ENCODE results near the gene NAE1. TPM values are rescaled to one million over a fixed set of nuclear protein-coding genes. Genes with fewer than 3 reads are reported as not detected.

Gene NAE1
- total and polyA plus RNA-seq, 4 donors = 40.8 to 46.2 (median 42.3) TPM

DNA sequence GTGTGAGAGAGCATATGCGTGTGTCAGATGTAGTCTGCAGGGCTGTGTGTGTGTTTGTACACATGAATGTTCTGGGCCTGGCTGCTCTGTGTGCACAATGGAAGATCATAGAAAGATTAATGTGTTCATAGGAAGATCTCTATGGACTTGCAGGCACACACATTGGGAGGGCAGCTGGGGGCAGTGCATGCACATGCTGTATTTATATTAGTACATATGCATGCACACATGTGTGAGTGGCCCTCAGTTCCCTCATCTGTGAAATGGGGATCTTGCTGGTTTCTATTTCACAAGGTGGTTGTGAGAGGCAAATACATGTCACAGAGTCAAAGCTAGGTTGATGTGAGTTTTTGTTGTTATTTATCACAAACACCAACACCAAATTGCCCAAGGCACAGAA is 15.5 kb upstream of the NAE1 start:
- intact Hi-C loops (cut with DNase I) = no loop called here

DNA sequence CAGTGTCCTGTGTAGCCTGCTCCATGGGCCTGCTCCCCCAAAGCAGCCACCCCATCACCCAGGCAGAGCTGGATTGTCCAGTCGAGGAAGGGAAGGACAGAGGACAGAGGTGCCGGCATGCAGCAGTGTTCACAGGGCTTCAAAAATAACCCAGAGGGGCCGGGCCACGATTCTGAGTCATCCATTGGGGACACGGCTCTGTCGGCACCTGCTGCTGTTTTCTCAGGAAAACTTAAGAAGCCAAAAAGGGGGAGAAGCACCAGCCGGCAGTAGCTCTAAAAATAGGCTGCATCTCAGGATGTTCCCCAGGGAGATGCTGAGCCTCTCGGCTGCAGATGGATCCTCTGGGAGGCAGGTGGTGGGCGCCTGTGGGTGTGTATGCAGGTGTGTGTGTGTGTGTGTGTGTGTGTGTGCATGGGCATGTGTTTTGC is 15.0 kb upstream of the NAE1 start:
- intact Hi-C loops (cut with DNase I) = no loop called here
- Histone ChIP-seq H3K27me3 (ENCODE audit: control insufficient read depth in 1 of 2, insufficient read depth in 2 of 2, low read length in 1 of 2) (no peaks in the 10 kb centered on the region), H3K4me3 (ENCODE audit: low read length in 2 of 2) (no peak overlapping the region), H3K9me3 (ENCODE audit: control insufficient read depth, low read length) (no peaks in the 10 kb centered on the region), H3K4me1 (ENCODE audit: control insufficient read depth in 1 of 2, insufficient read depth in 2 of 2, low read length in 2 of 2) (no peaks in the 10 kb centered on the region), H3K27ac (ENCODE audit: low read depth in 1 of 2, low read length in 2 of 2) (no peak overlapping the region), H3K36me3 (ENCODE audit: control insufficient read depth in 1 of 2, insufficient read depth in 2 of 2, low read length in 1 of 2) (no peaks in the 10 kb centered on the region)
- no peak for DNase-seq
- 16 to 23% methylated on average over 9 of the region's 9 CpGs for WGBS, 2 donors
- no peak for ATAC-seq (ENCODE audit: low FRiP score)

More for the DNA sequence above, 15.5 kb upstream of the NAE1 start:
- no peaks in the 10 kb centered on the region for H3K36me3 ChIP-seq (ENCODE audit: control insufficient read depth in 1 of 2, insufficient read depth in 2 of 2, low read length in 1 of 2)
- no peaks in the 10 kb centered on the region for H3K9me3 ChIP-seq (ENCODE audit: control insufficient read depth, low read length)
- no peak overlapping the region for H3K4me3 ChIP-seq (ENCODE audit: low read length in 2 of 2)
- no peak for ATAC-seq (ENCODE audit: low FRiP score)
- peak in 1 of 2 donors; percentile 32 for DNase-seq
- H3K27me3 ChIP-seq (ENCODE audit: control insufficient read depth in 1 of 2, insufficient read depth in 2 of 2, low read length in 1 of 2) = no peaks in the 10 kb centered on the region
- whole genome bisulfite sequencing, 2 donors = 72 to 79% methylated on average over 1 of the region's 1 CpG
- no peak overlapping the region for H3K27ac ChIP-seq (ENCODE audit: low read depth in 1 of 2, low read length in 2 of 2)
- H3K4me1 ChIP-seq (ENCODE audit: control insufficient read depth in 1 of 2, insufficient read depth in 2 of 2, low read length in 2 of 2) = no peaks in the 10 kb centered on the region

DNA sequence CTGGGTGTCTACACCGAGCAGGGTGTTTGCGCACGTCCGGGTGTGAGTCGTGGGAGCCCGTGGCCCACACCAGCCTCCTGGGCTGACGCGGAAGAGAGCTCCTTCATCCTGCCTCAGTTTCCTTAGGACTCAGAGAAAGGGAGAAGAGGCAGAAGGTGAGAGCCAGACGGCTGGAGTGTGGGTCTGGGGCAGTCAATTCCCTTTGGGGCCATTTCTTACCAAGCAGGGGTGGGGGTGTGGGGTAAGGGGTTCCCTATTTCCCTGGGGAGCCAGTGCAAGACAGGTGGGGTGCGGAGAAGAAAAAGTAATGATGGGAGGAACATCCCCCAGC is 14.3 kb upstream of the NAE1 start:
- H3K4me1 ChIP-seq (ENCODE audit: control insufficient read depth in 1 of 2, insufficient read depth in 2 of 2, low read length in 2 of 2) = no peaks in the 10 kb centered on the region
- intact Hi-C loops (cut with DNase I) = no loop called here
- WGBS, 2 donors = 14 to 15% methylated on average over 10 of the region's 10 CpGs
- DNase-seq (no peak), ATAC-seq (ENCODE audit: low FRiP score) (no peak)
- no peaks in the 10 kb centered on the region for H3K36me3 ChIP-seq (ENCODE audit: control insufficient read depth in 1 of 2, insufficient read depth in 2 of 2, low read length in 1 of 2)
- H3K4me3 ChIP-seq (ENCODE audit: low read length in 2 of 2) = peak overlapping the region in 1 of 2 donors; percentile 18
- no peak overlapping the region for H3K27ac ChIP-seq (ENCODE audit: low read depth in 1 of 2, low read length in 2 of 2)
- H3K9me3 ChIP-seq (ENCODE audit: control insufficient read depth, low read length) = no peaks in the 10 kb centered on the region
- no peaks in the 10 kb centered on the region for H3K27me3 ChIP-seq (ENCODE audit: control insufficient read depth in 1 of 2, insufficient read depth in 2 of 2, low read length in 1 of 2)

DNA sequence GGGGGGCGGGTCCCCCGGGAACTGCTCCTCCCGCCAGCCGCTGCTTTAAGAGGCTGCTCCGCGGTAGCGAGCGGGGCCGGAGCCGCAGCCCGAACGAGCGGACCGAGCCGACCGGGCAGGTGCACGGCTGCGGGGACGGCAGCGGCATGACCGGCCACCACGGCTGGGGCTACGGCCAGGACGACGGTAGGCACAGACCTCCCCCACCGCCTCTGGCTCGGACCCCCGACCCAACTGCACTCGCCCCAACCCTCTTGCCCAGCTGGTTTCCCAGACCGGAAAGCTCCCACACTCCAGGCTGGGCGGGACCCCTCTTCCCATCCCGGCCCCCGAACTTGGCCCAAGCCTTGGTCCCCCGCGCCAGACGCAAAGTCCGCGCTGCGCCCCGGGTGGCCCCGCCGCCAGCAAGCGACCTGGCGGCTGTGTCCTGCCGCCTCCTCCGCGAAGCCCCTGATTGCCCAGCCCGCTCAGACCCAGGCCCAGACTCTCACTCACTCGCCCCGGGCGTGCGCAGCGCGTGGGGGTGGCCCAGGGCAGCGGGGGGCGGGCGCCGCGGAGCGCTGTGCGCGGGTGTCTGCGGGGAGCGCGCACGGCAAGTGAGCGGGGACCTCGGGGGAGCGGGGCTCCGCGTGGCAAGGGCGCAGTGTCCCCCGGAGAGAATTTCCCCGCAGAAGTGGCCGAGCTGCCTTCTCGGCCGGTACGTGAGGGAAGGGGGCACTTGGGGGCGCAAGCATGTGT is 13.7 kb upstream of the NAE1 start, which contains the start of gene CA7:
Gene CA7 (plus strand): TSS at position 73 of the 738 bp plus-strand sequence. CDS start 74 bp downstream, at position 147.
- Histone ChIP-seq H3K9me3 (ENCODE audit: control insufficient read depth, low read length) (no peaks in the 10 kb centered on the region), H3K4me3 (ENCODE audit: low read length in 2 of 2) (peak within 1 kb of the TSS; percentile 3 to 18), H3K4me1 (ENCODE audit: control insufficient read depth in 1 of 2, insufficient read depth in 2 of 2, low read length in 2 of 2) (no peaks in the 10 kb centered on the region), H3K27me3 (ENCODE audit: control insufficient read depth in 1 of 2, insufficient read depth in 2 of 2, low read length in 1 of 2) (no peaks in the 10 kb centered on the region), H3K27ac (ENCODE audit: low read depth in 1 of 2, low read length in 2 of 2) (no peak within 1 kb of the TSS), H3K36me3 (ENCODE audit: control insufficient read depth in 1 of 2, insufficient read depth in 2 of 2, low read length in 1 of 2) (no peaks in the 10 kb centered on the region)
- DNase-seq (no peak), ATAC-seq (ENCODE audit: low FRiP score) (no peak)
- 1% methylated on average over 68 to 79 of the region's 79 CpGs for WGBS, 2 donors
- intact Hi-C loops (cut with DNase I) = no loop called here

DNA sequence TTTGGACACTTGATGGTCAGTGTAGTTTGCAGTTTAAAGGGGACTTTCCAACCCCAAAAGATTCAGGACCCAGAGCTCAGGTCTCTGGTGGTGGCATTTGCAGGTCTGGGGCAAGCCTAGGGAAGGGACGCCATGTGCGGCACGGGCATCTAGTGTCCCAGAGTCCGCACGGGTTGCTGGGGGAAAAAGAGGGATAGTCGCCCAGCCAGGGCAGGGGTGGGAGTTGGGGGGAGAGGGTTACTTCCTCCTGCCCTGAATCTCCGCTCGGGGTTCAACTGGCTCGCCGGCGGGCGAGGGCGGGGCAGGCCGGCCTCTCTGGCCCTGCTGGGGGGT is 13.2 kb upstream of the NAE1 start:
- 17 to 29% methylated on average over 14 of the region's 14 CpGs for WGBS, 2 donors
- DNase-seq (no peak), ATAC-seq (ENCODE audit: low FRiP score) (no peak)
- Histone ChIP-seq H3K4me1 (ENCODE audit: control insufficient read depth in 1 of 2, insufficient read depth in 2 of 2, low read length in 2 of 2) (no peaks in the 10 kb centered on the region), H3K9me3 (ENCODE audit: control insufficient read depth, low read length) (no peaks in the 10 kb centered on the region), H3K27me3 (ENCODE audit: control insufficient read depth in 1 of 2, insufficient read depth in 2 of 2, low read length in 1 of 2) (no peaks in the 10 kb centered on the region), H3K36me3 (ENCODE audit: control insufficient read depth in 1 of 2, insufficient read depth in 2 of 2, low read length in 1 of 2) (no peaks in the 10 kb centered on the region), H3K27ac (ENCODE audit: low read depth in 1 of 2, low read length in 2 of 2) (no peak overlapping the region), H3K4me3 (ENCODE audit: low read length in 2 of 2) (peak overlapping the region in 1 of 2 donors; percentile 18)
- intact Hi-C loops (cut with DNase I) = no loop called here

DNA sequence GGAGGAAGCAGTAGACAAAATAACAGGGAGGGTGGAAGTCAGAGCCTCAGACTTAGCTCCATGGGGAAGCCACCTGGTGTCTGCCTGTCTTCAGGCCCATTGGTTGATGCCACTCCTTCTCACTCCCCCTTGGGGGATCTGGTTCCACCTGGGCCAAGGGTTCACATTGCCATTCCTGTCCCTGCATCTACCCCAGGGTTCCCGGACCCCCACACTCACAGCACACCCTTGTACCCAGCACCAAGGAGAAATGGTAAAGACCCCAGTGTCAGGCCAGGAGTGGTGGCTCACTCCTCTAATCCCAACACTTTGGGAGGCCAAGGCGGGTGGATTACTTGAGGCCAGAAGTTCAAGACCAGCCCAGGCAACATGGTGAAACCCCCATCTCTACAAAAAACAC is 12.4 kb upstream of the NAE1 start:
- intact Hi-C loops (cut with DNase I) = no loop called here

GRCh38 chr16:66842765-66843164 is 12.0 kb upstream of the NAE1 start:
- Histone ChIP-seq H3K27ac (ENCODE audit: low read depth in 1 of 2, low read length in 2 of 2) (no peak overlapping the region), H3K36me3 (ENCODE audit: control insufficient read depth in 1 of 2, insufficient read depth in 2 of 2, low read length in 1 of 2) (no peaks in the 10 kb centered on the region), H3K9me3 (ENCODE audit: control insufficient read depth, low read length) (no peaks in the 10 kb centered on the region), H3K4me1 (ENCODE audit: control insufficient read depth in 1 of 2, insufficient read depth in 2 of 2, low read length in 2 of 2) (no peaks in the 10 kb centered on the region), H3K4me3 (ENCODE audit: low read length in 2 of 2) (no peak overlapping the region), H3K27me3 (ENCODE audit: control insufficient read depth in 1 of 2, insufficient read depth in 2 of 2, low read length in 1 of 2) (no peaks in the 10 kb centered on the region)
- ATAC-seq (ENCODE audit: low FRiP score) = no peak
- 76 to 78% methylated on average over 7 of the region's 7 CpGs for WGBS, 2 donors
- no peak for DNase-seq
- intact Hi-C loops (cut with DNase I) = no loop called here

More for the DNA sequence above, 12.4 kb upstream of the NAE1 start:
- 99 to 100% methylated on average over 2 of the region's 2 CpGs for WGBS, 2 donors
- no peak overlapping the region for H3K4me3 ChIP-seq (ENCODE audit: low read length in 2 of 2)
- DNase-seq (no peak), ATAC-seq (ENCODE audit: low FRiP score) (no peak)
- no peaks in the 10 kb centered on the region for H3K9me3 ChIP-seq (ENCODE audit: control insufficient read depth, low read length)
- no peaks in the 10 kb centered on the region for H3K36me3 ChIP-seq (ENCODE audit: control insufficient read depth in 1 of 2, insufficient read depth in 2 of 2, low read length in 1 of 2)
- H3K27ac ChIP-seq (ENCODE audit: low read depth in 1 of 2, low read length in 2 of 2) = no peak overlapping the region
- H3K27me3 ChIP-seq (ENCODE audit: control insufficient read depth in 1 of 2, insufficient read depth in 2 of 2, low read length in 1 of 2) = no peaks in the 10 kb centered on the region
- H3K4me1 ChIP-seq (ENCODE audit: control insufficient read depth in 1 of 2, insufficient read depth in 2 of 2, low read length in 2 of 2) = no peaks in the 10 kb centered on the region

DNA sequence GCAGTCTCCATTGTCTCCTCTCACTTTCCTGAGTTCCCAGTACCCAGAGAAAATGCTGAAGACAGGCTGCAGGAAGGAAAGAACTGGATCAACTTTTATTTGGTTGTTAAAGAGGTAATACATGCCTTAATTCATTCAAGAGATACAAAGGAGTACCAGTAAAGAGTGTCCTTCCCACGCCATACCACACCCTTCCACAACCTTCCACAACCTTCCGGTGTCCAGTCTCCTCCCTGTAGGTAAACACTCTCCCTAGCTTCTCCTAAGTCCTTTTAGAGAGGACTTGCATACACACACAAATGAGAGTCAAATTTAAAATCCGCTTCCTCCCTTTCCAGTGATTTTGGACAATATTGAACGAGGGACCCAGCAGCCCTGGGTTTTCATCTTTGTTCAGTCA is 10.6 kb upstream of the NAE1 start:
- Histone ChIP-seq H3K4me1 (ENCODE audit: control insufficient read depth in 1 of 2, insufficient read depth in 2 of 2, low read length in 2 of 2) (no peaks in the 10 kb centered on the region), H3K4me3 (ENCODE audit: low read length in 2 of 2) (no peak overlapping the region), H3K36me3 (ENCODE audit: control insufficient read depth in 1 of 2, insufficient read depth in 2 of 2, low read length in 1 of 2) (no peaks in the 10 kb centered on the region), H3K27ac (ENCODE audit: low read depth in 1 of 2, low read length in 2 of 2) (no peak overlapping the region), H3K27me3 (ENCODE audit: control insufficient read depth in 1 of 2, insufficient read depth in 2 of 2, low read length in 1 of 2) (no peaks in the 10 kb centered on the region), H3K9me3 (ENCODE audit: control insufficient read depth, low read length) (no peaks in the 10 kb centered on the region)
- WGBS, 2 donors = 89 to 90% methylated on average over 4 of the region's 4 CpGs
- intact Hi-C loops (cut with DNase I) = no loop called here
- no peak for ATAC-seq (ENCODE audit: low FRiP score)
- no peak for DNase-seq

DNA sequence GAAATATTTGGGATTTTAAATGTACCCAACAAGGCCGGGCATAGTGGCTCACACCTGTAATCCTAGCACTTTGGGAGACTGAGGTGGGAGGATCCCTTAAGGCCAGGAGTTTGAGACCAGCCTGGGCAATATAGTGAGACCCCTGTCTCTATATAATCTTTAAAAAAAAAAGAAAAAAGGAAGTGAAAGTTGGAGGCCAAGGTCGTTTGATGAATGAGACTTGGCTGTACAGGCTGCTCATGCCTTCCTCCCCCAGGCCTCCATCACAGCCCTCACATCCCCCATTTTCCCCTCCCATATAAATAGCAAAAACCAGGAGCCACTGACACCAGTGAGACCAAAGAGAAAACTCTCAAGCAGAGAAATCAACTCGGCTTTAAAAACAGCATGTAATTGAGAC is 10.1 kb upstream of the NAE1 start:
- intact Hi-C loops (cut with DNase I) = no loop called here
- no peaks in the 10 kb centered on the region for H3K4me1 ChIP-seq (ENCODE audit: control insufficient read depth in 1 of 2, insufficient read depth in 2 of 2, low read length in 2 of 2)
- no peak overlapping the region for H3K4me3 ChIP-seq (ENCODE audit: low read length in 2 of 2)
- ATAC-seq (ENCODE audit: low FRiP score) (no peak), DNase-seq (no peak)
- 50 to 54% methylated on average over 3 of the region's 3 CpGs for WGBS, 2 donors
- H3K9me3 ChIP-seq (ENCODE audit: control insufficient read depth, low read length) = no peaks in the 10 kb centered on the region
- no peak overlapping the region for H3K27ac ChIP-seq (ENCODE audit: low read depth in 1 of 2, low read length in 2 of 2)
- H3K36me3 ChIP-seq (ENCODE audit: control insufficient read depth in 1 of 2, insufficient read depth in 2 of 2, low read length in 1 of 2) = no peaks in the 10 kb centered on the region
- no peaks in the 10 kb centered on the region for H3K27me3 ChIP-seq (ENCODE audit: control insufficient read depth in 1 of 2, insufficient read depth in 2 of 2, low read length in 1 of 2)
